Measurements from ENCODE around the gene ADAT2.

DNA sequence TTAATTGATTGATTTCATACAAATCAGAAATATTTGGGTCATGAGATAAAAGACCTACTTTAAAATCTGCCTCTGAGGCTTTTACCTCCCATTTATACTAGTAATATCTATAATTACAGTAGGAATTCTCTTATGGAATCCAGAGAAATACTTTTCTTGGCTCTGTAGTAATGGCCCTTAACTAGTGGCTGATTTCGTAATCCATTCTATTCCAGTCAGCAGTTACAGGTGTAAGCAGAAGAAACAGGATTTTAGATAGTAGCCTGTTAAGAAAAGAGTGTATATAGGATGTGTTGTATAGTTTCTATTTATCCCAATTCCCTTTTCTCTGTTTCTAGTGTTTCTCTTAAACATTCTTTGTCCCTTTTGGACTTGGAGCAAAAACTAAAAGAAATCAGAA is 21.3 kb upstream of the ADAT2 start:
- TF ChIP-seq POLR2A (IDR thresholded peaks at IDR 0.05): no peak
- TF ChIP-seq, protein P1, sequence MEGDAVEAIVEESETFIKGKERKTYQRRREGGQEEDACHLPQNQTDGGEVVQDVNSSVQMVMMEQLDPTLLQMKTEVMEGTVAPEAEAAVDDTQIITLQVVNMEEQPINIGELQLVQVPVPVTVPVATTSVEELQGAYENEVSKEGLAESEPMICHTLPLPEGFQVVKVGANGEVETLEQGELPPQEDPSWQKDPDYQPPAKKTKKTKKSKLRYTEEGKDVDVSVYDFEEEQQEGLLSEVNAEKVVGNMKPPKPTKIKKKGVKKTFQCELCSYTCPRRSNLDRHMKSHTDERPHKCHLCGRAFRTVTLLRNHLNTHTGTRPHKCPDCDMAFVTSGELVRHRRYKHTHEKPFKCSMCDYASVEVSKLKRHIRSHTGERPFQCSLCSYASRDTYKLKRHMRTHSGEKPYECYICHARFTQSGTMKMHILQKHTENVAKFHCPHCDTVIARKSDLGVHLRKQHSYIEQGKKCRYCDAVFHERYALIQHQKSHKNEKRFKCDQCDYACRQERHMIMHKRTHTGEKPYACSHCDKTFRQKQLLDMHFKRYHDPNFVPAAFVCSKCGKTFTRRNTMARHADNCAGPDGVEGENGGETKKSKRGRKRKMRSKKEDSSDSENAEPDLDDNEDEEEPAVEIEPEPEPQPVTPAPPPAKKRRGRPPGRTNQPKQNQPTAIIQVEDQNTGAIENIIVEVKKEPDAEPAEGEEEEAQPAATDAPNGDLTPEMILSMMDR (IDR thresholded peaks at IDR 0.05): no peak

Measured in heart left ventricle (tissue), 13 donors.